HG03460 (cell line): Measurements from ENCODE around the gene SLC1A2.
A peak's percentile ranks its signal among the peaks of the same experiment; 100 is the strongest.

Experiments
- ATAC-seq: cut with Tn5 transposase; IDR thresholded peaks from one replicate; pipeline ENCODE4 v1.9.1; 2021; ENCODE audit not compliant: unreplicated experiment

Gene SLC1A2

GRCh38 chr11:35330156-35330889 is 89.0 kb downstream of the SLC1A2 start:
- no peak for ATAC-seq

GRCh38 chr11:35327829-35328228 is 91.5 kb downstream of the SLC1A2 start:
- no peak for ATAC-seq

- ATAC-seq, result no peak
Observed at GRCh38 chr11:35326266-35326879, 93.0 kb downstream of the SLC1A2 start.

GRCh38 chr11:35324981-35325380 is 94.4 kb downstream of the SLC1A2 start:
- no peak for ATAC-seq

- no peak for ATAC-seq
Observed at GRCh38 chr11:35324183-35324886, 95.0 kb downstream of the SLC1A2 start.

GRCh38 chr11:35323076-35323868 is 96.1 kb downstream of the SLC1A2 start:
- ATAC-seq, result no peak

- no peak for ATAC-seq
Observed at GRCh38 chr11:35322318-35322979, 96.9 kb downstream of the SLC1A2 start.

- ATAC-seq, result no peak
Observed at GRCh38 chr11:35321532-35322317, 97.6 kb downstream of the SLC1A2 start.

GRCh38 chr11:35321111-35321510 is 98.2 kb downstream of the SLC1A2 start:
- no peak for ATAC-seq

- ATAC-seq, result peak; percentile 67
Observed at GRCh38 chr11:35318977-35319925, 100.1 kb downstream of the SLC1A2 start.

- ATAC-seq, result no peak
Observed at GRCh38 chr11:35318309-35318708, 101.0 kb downstream of the SLC1A2 start.

- ATAC-seq, result no peak
Observed at GRCh38 chr11:35317253-35317652, 102.1 kb downstream of the SLC1A2 start.

GRCh38 chr11:35316161-35316560 is 103.2 kb downstream of the SLC1A2 start:
- no peak for ATAC-seq

- no peak for ATAC-seq
Observed at GRCh38 chr11:35313760-35314153, 105.6 kb downstream of the SLC1A2 start.

GRCh38 chr11:35313066-35313759 is 106.1 kb downstream of the SLC1A2 start:
- ATAC-seq, result peak; percentile 93

GRCh38 chr11:35311331-35311730 is 108.0 kb downstream of the SLC1A2 start:
- ATAC-seq, result no peak

GRCh38 chr11:35308157-35308556 is 111.2 kb downstream of the SLC1A2 start:
- ATAC-seq, result no peak

- no peak for ATAC-seq
Observed at GRCh38 chr11:35307221-35307621, 112.1 kb downstream of the SLC1A2 start.
